ENCODE measurements around the gene FOXN3.
"Not testable (repeated sequence)": the region's sequence is repeated elsewhere in the genome, so short reads cannot be mapped to it uniquely, and the experiment has no call there.

Gene FOXN3

GRCh38 chr14:89250655-89250975 is 166.4 kb downstream of the FOXN3 start:
- DNase-seq (ENCODE audit: low read depth, low spot score) = not testable (repeated sequence)

GRCh38 chr14:89249972-89250654 is 166.9 kb downstream of the FOXN3 start:
- no peak for DNase-seq (ENCODE audit: low read depth, low spot score)

- DNase-seq (ENCODE audit: low read depth, low spot score) = no peak
These were observed 167.9 kb downstream of the FOXN3 start for GRCh38 chr14:89249065-89249695.

- no peak for DNase-seq (ENCODE audit: low read depth, low spot score)
These were observed 168.5 kb downstream of the FOXN3 start for GRCh38 chr14:89248411-89249064.

- DNase-seq (ENCODE audit: low read depth, low spot score) = no peak
These were observed 169.4 kb downstream of the FOXN3 start for GRCh38 chr14:89247457-89248122.

- no peak for DNase-seq (ENCODE audit: low read depth, low spot score)
These were observed 170.7 kb downstream of the FOXN3 start for GRCh38 chr14:89246290-89246689.

GRCh38 chr14:89245802-89246201 is 171.2 kb downstream of the FOXN3 start:
- DNase-seq (ENCODE audit: low read depth, low spot score) = no peak

GRCh38 chr14:89244720-89245119 is 172.3 kb downstream of the FOXN3 start:
- DNase-seq (ENCODE audit: low read depth, low spot score) = no peak

- no peak for DNase-seq (ENCODE audit: low read depth, low spot score)
These were observed 173.3 kb downstream of the FOXN3 start for GRCh38 chr14:89243741-89244140.

GRCh38 chr14:89243286-89243685 is 173.7 kb downstream of the FOXN3 start:
- no peak for DNase-seq (ENCODE audit: low read depth, low spot score)

- no peak for DNase-seq (ENCODE audit: low read depth, low spot score)
These were observed 174.3 kb downstream of the FOXN3 start for GRCh38 chr14:89242652-89243279.

GRCh38 chr14:89241934-89242651 is 174.9 kb downstream of the FOXN3 start:
- no peak for DNase-seq (ENCODE audit: low read depth, low spot score)

GRCh38 chr14:89241257-89241656 is 175.8 kb downstream of the FOXN3 start:
- no peak for DNase-seq (ENCODE audit: low read depth, low spot score)

GRCh38 chr14:89240414-89240813 is 176.6 kb downstream of the FOXN3 start:
- DNase-seq (ENCODE audit: low read depth, low spot score) = no peak

GRCh38 chr14:89239023-89239422 is 178.0 kb downstream of the FOXN3 start:
- no peak for DNase-seq (ENCODE audit: low read depth, low spot score)

GRCh38 chr14:89237921-89238529 is 179.0 kb downstream of the FOXN3 start:
- DNase-seq (ENCODE audit: low read depth, low spot score) = no peak

- no peak for DNase-seq (ENCODE audit: low read depth, low spot score)
These were observed 180.2 kb downstream of the FOXN3 start for GRCh38 chr14:89236851-89237250.

- DNase-seq (ENCODE audit: low read depth, low spot score) = no peak
These were observed 183.8 kb downstream of the FOXN3 start for GRCh38 chr14:89233184-89233583.

- DNase-seq (ENCODE audit: low read depth, low spot score) = no peak
These were observed 184.6 kb downstream of the FOXN3 start for GRCh38 chr14:89232265-89233070.

GRCh38 chr14:89231426-89232113 is 185.5 kb downstream of the FOXN3 start:
- DNase-seq (ENCODE audit: low read depth, low spot score) = no peak

All from activated CD4-positive, CD25-positive, alpha-beta regulatory T cell treated with anti-CD3 and anti-CD28 coated beads, Interleukin-2, amount 50 U/mL, for 16 hours (primary cell).